Liver (tissue), 3 donors: ENCODE results near the gene GPS2.

Source experiments
- EGR1 ChIP-seq, 2 donors: IDR thresholded peaks; 2 replicates each; pipeline ENCODE4 v1.6.1; 2016 to 2018; ENCODE audit warnings: antibody characterized with exemption in 2 of 2, low read depth in 2 of 2
- GABPA ChIP-seq, 2 donors: IDR thresholded peaks in 1 of 2; conservative IDR thresholded peaks in 1 of 2; 2 replicates each; pipeline ENCODE4 v1.6.1; 2016; ENCODE audit warnings: antibody characterized with exemption in 2 of 2, mild to moderate bottlenecking in 1 of 2, moderate library complexity in 1 of 2
- MAX ChIP-seq: IDR thresholded peaks from 2 replicates; pipeline ENCODE4 v1.6.1; 2016; ENCODE audit warnings: antibody characterized with exemption
- RAD21 ChIP-seq, 2 donors: IDR thresholded peaks; 2 replicates each; pipeline ENCODE4 v1.6.1; 2016; ENCODE audit warnings: antibody characterized with exemption in 2 of 2, mild to moderate bottlenecking in 2 of 2
- TAF1 ChIP-seq: conservative IDR thresholded peaks from 2 replicates; pipeline ENCODE4 v1.6.1; 2016; ENCODE audit warnings: antibody characterized with exemption, mild to moderate bottlenecking
- ZBTB33 ChIP-seq: IDR thresholded peaks from 2 replicates; pipeline ENCODE4 v1.6.1; 2016; ENCODE audit warnings: antibody characterized with exemption
- TF ChIP-seq, protein P1 (sequence below): fragments of 150-350 bp; IDR thresholded peaks from 2 replicates; pipeline ENCODE4 v1.5.1; 2017; ENCODE audit warnings: improper control_type of control experiment, low read depth, low read length; ENCODE audit not compliant: missing input control
- donor health status: healthy.
- donor health status: healthy.

DNA sequence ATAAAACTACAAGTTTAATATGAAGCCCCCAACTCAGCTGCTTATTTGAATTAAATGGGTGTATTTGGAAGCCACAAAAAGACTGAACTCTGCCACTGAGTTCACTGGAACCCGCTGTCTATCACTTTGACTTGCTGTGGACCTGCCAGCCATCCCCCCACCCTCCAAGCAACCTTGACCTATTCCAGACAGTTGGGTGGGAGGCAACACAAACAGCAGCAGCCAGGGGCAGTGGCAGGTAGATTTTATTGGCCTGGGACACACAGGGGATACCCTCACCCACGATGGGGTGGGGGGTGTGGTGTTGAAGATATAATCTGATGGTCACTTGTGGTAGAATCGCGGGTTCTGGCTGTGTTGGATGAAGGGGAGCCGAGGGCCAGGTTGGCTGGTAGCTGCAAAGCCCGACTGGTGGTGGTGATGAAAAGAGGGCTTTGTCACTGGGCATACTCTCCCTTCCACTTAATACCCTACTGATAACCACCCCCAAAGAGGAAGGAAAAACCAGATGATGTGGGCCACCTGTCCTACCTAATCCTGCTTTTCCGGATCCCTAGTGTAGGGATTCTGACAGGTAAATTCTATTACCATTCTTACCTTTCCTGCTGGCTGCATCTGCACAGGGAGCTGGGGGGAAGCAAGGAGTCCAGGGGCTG is 2.6 kb downstream of the GPS2 start:
- TF ChIP-seq RAD21 (IDR thresholded peaks at IDR 0.05) (no peak), GABPA (IDR thresholded peaks at IDR 0.05 in 1 of 2, conservative IDR thresholded peaks at IDR 0.05 in 1 of 2) (no peak), ZBTB33 (no peak), EGR1 (IDR thresholded peaks at IDR 0.05; ENCODE audit: low read depth in 2 of 2) (no peak), MAX (no peak), TAF1 (no peak)
- TF ChIP-seq, protein P1, sequence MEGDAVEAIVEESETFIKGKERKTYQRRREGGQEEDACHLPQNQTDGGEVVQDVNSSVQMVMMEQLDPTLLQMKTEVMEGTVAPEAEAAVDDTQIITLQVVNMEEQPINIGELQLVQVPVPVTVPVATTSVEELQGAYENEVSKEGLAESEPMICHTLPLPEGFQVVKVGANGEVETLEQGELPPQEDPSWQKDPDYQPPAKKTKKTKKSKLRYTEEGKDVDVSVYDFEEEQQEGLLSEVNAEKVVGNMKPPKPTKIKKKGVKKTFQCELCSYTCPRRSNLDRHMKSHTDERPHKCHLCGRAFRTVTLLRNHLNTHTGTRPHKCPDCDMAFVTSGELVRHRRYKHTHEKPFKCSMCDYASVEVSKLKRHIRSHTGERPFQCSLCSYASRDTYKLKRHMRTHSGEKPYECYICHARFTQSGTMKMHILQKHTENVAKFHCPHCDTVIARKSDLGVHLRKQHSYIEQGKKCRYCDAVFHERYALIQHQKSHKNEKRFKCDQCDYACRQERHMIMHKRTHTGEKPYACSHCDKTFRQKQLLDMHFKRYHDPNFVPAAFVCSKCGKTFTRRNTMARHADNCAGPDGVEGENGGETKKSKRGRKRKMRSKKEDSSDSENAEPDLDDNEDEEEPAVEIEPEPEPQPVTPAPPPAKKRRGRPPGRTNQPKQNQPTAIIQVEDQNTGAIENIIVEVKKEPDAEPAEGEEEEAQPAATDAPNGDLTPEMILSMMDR = no peak
